Stimulated activated CD8-positive, alpha-beta memory T cell treated with anti-CD3 and anti-CD28 coated beads, Interleukin-2, amount 100 ng/mL, for 48 hours (primary cell): ENCODE measurements around the gene THADA.

Experiments
- DNase-seq, 2 donors: peaks; one replicate each; pipeline ENCODE4 v3.0.0-alpha.2; 2020; ENCODE audit warnings: low read depth in 2 of 2

THADA gene

DNA sequence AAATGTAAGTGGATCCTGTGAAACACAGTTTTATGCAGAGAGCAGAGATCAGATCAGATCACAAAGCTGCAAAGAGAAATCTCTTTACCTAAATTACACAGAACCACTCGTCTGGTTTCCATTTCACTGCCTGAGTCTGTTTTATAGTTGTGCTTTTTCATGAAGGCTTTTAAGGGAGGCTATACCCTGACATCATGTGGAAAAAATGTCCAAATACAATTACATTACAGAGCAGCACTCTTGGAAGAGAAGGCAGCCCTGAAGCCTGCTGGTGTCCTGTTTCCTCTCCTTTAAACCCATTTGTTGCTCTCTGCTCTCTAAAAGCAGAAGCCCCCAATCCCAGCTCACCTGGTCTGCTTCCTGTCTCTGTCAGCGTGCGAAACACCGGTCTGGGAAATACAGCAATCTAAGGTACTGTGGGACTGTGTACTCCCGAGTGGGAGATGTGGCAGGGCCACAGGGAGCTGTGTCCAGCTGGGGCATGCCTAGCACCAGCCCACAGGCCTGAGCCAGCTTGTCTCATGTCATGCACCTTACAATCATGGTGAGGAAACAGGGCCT, 344.6 kb downstream of the THADA start:
- DNase-seq = no peak

DNA sequence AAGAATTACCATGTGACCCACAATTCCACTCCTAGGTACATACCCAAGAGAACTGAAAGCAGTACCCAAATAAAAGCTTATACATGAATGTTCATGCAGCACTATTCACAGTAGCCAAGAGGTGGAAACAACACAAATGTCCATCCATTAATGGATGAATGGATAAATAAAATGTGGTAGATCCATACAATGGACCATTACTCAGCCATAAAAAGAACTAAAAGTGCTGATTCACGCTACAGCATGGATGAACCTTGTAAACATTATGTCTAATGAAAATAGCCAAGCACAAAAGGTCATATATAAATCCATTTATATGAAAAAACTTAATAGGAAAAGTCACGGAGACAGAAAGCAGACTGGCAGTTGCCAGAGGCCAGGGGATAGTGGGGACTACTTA, 345.8 kb downstream of the THADA start:
- no peak for DNase-seq

DNA sequence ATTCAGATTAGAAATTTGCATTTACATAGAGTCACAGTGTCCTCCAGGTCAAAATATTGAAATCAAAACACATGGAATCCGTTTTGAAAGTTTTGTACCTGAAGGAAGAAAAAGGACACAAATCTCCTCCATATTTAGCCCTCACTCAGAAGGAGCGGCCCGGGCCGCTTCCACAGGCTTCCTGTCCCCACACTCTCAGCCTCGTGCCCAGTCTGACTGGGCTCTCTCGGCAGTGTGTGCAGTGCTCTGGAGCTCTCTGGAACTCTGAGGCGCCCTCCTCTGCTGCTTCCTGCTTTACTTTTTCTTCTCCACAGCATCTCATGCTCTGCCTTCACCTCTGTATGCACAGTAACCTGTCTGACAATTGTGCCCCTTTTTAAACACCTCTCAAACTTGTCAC, 347.2 kb downstream of the THADA start:
- DNase-seq = no peak

DNA sequence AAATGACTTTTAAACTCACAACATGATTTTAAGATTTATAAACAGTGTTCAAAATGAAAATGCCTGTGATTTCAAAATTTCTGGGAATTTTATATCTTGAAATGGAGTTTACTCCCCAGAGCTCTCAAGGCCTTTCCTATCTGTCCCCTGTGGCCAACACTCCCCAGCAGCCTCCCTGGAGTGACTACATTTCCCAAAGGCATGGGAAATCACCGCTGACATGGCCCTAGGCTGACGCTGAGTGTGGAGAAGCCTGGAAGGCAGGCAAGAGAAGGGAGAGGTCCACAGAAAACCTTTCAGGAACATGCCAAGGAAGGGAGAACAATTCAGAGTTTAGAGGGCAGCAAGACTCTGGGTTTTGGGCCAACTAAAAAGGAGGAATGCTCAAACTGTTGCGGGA, 349.2 kb downstream of the THADA start:
- no peak for DNase-seq

DNA sequence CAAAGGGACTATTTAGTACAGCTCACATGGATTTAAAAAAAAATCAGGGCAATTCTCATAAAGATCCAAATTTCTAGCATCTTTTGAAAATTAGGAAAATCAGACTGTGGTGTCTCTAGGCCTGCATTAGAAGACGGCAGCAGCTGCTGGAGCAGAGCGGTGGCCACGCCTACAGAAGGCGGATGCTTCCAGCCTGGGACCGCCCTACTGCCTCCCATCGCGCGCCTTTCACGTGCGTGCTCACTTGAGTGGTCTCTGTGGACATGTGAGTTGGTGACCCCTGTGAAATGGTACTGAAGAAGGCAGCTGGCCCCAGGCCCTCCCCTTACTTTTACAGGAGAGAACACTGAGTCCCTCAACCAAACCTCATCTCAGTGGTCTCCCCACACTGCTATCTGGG, 354.3 kb downstream of the THADA start:
- no peak for DNase-seq

DNA sequence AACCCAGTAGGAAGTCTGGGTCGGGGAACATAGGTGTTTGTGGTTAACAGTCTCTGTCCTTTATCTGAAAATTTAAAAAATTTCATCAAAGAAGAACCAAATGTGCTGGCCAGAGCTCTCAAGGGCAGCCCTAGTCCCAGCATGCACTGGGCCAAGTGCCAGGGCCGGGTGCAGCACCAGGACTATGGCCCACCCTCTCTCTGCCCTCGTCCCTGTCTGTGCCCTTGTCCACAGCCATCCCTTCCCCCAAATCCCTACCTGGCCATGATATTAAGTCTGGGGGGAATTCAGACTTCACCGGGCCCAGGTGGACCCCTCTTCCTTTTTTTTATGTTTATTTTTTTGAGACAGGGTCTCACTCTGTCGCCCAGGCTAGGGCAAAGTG, 355.1 kb downstream of the THADA start:
- no peak for DNase-seq

DNA sequence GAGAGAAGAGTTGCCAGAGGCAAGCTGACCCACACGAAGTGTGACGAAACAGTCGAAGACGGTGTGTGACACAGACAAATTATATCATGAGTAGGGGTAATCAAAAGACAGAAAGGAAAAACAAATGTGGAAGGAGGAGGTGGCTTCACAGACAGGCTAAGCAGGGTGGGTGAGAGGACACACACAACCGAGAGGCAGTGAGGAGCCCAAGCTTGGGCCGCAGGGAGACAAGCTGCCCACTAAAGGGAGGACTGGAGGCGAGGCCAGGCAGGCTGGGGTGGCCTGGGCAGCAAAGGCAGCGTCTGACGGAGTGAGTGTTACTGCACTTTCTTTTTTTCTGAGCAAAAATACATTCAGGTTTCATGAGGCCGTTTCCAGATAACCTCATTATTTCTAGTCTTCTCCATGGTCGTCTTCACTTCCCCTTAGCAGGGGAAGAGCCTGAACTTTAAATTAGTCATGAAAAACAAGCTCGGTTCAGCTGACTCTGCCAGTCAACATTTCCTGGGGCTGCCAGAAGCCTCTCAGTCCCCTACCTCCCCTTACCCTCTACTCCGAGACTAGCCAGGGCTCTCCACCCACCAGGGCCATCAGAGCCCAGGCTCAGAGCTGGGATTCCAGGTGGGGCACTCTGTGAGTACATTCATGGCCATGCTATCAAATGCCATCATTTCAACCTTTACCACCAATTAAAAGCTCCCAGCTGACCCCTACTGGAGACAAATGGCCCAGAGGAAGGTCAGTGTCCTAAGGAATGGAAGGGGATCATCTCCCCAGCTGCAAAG, 355.7 kb downstream of the THADA start:
- no peak for DNase-seq

DNA sequence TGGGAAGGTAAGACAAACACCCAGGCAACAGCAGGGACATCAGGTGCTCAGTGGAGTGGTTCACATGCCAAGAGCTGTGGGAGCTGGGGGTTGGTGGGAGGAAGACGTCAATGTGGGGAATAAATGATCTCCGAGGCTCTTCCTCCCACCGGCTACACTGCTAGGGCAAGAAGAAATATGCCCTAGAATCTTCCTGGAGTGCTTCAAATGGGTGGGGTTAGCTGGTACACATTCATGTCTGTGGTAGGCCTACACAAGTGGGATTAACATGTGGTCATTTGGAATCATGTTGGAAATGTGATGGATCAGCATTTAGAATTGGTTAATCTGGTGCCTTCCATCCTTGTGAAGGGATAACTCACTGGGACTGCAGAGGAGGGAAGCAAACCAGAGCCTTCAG, 357.0 kb downstream of the THADA start:
- DNase-seq = no peak

DNA sequence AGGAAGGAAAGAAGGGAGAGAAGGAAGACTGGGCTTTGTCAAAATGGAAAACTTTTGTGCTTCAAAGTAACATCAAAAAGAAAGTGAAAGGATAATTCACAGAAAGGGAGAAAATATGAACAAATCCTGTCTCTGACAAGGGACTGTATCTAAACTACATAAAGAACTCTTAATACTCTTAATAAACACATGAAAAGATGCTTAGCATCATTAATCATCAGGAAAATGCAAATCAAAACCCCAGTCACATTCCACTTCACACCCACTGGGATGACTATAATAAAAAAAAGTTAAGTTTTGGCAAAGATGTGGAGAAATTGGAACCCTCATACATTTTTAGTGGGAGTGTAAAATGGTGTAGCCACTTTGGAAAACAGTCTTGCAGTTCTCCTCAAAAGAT, 357.7 kb downstream of the THADA start:
- no peak for DNase-seq

DNA sequence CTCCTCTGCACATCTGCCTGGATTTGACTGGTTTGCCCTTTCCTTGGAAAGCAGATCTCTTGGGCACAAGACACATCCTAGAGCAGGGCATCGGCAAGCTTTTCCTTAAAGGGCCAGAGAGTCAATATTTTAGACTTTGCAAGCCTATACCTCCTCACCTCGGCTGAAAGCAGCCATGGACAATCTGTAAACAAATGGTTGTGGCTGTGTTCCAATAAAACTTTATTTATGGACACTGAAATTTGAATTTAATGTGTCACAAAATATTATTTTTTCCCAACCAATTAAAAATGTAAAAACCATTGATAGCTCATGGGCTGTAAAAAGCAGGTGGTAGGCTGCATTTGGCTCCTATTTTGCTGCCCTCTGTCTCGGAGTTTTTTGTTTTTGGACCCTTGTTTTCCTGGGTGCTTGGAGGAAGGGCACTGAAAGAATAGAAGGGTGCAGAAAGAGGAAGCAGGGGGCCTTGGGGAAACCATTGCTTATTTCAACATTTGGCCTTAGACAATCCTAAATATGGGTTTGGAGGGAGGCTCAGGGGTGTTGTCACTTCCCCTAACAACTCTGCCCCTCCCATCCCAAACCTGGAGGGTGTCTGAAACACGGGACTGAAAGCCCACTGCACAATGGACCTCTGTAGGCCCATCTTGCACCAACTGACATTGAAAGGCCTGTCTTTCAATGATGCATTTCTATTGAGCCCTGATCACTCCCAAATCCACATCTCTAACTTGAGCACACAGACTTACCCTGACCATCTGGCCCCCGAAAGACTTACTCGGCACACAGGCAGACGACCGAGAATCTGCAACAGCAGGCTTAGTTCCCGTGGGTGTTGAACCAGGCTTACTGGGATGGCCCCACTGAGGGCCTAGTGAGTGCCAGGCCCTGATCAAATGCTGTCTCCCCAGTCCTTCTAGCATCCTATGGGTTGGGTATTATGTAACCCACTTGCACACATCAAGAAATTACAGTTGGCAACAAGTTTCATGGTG, 362.3 kb downstream of the THADA start:
- no peak for DNase-seq

DNA sequence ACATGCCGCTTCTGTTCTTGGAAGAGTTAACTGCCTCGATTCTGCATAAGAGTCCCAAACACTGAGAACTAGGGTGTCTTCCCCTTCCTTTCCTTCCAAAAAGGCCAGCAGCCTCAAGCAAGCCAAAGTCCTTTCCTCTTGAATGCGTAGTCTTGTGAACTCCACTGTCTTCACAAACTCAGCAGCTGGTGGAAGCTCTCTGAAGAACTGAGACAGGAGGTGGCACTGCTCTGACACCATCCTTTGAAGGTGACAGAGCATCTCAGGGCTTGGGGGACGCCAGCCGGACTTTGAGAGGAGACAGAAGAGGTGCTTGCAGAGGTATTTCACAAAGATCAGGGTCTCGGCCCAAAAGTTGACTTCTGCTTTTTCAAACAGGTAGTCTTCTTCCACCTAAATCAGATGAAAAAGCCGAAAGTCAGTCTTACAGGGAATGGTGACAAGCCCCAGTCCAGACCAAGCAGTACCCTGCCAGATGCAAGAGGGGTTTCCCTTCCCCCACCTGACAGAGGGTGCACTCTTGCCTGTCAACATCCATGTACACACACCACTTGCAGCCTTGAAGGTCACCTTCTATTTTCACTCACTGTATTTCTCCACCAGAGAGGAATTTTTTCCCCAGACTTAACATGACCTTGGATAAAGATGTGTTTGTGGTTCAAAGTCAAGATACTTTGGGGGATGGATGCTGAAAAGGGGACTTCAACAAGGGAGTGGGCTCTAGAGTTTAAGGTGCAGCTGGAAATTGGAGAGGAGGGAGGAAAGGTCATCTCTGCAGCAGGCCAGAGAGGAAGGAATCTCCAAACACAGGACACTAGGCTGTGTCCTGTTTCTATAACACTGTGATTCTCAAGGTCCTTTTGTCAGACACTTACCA, 364.6 kb downstream of the THADA start:
- DNase-seq = no peak

DNA sequence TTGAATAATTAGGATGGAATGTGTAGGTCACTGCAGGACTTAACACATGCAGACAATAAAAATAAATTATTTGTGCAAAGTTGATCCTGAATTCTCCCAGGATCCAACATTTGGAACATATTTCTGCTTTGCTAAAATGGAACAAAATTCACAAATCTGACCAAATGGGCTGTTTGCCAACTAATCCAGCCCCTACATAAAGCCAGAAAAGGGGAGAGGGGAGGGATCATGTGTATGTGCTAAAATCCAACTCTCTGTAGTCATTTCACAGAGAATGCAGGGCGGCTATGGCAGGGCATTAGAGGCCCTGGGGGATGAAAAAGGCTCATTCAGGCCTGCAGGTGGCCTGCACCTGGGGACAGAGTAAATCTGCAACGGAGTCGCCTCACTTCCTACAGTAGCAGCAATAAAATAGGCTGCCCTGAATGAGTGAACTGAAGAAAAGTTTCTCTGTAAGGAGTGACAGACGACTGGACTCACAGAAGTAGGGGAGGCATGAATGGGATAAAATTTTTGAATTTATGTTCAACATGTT, 365.4 kb downstream of the THADA start:
- DNase-seq = no peak

DNA sequence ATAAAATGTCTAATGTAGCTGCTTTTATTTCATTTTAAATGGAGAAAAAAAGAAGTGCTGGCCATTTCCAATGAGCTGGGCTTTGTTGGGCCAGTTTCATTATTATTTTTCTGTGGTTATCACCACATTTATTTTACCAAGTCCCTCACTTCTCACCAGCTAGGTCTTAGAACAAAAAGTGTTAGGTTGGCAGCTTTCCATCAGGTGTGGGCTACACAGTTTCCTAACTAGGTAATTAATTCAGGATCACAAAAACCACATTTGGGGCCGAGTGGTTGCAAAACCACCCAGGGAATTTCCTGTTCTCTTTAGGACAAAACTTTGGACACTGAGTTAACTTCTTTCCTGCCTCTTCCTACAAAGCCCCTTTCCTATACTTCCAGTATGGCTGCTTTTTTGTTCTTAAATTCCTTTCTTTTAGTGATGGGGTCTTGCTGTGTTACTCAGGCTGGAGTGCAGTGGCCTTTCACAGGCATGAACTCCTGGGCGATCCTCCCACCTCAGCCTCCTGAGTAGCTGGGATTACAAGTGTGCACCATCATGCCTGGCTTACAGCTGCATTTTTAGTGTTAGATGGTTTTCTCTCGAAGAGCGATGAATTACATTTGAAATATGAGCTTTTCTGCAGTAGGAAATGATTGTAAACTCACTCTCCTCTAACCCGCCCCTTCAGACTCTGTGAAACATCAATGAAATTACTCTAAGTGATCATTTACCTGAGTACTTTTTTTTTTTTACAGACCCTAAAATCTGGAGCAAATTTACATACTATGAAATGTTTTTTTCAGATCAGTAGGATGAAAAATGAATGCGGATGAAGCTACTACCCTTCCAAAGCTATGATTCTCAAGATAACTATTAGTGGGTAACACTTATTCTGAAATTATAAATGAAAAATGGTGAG, 366.8 kb downstream of the THADA start:
- DNase-seq = no peak

DNA sequence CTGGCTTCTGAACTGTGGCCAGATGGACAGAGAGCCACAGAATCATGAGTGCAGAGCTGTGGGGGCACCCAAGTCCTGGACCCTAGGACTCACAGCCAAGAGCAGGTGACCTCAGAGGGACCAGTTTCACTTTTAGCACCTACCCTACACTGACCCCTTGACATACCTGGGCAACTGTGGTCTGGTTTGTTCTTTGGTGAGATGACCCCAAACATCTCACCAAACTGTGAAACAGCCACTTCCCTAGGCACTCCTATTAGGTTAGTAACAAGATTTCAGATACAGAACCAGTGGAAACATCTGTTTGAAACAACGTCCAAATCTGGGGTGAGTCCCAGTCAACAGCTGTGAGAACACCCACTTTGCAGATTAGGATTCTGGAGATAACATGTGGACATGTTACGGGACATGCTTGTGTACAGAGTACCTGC, 367.5 kb downstream of the THADA start:
- DNase-seq = no peak

DNA sequence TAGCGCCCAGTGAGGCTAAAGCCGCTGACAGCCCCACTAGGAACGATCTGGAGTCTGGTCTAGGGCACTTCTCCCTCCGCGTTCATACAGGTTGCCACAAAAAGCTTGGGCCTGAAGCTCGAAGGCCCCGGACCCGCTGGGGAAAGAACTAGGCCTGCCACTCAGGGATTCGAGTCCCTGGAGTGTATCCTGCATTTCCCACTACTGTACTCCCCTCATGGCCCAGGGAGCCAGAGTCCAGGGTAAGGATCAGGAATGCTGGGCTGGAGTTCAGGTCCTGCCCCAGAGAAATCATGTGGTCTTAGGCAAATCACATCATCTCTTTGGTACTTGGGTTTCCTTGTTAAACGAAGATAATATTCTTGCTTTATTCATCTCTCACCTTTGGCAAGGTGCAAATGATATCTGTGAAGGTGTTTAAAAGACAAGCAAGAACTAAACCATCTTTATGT, 368.0 kb downstream of the THADA start:
- DNase-seq = no peak

DNA sequence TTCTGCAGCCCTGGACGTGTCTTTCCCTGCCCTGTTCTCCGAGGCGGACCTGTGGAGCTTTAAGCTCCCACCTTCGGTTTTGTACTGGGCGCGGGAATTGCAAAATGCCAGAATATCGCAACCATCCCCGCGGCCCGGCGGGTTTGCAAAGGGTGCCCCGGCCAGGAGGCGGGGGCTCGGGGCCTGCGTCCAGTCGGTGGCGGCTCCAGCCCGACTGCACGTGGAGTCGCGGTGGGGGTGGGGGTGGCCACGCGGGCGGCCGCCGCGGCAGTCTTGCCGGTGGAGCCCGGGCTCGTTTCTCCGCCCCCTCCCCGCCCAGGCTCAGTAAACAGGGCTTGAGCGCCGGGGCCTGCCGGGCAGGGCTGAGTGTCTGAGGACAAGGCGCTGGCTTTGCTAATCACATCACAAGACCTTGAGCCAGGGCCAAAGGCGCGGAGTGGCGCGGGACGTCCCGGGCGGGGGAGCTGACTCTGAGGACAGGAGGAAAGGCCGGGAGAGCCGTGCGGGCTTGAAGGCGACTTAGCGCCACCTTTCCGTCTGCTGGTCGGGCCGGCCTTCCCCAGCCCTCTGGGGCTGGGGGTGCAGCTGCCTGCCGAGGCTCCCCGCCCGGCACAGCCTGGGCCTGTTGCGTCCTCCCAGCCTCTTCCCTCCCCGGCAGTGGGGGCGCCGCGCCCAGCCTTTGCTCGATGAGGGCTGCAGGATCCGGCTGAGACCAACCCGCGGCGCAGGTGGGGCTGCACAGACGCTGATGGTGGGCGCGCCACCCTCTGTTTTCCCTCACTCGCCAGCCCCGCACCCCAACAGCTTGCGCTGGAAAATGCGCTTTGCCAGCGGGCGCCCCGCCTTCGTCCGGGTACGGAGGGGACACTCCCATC, 368.6 kb downstream of the THADA start:
- DNase-seq = peak; percentile 48 to 52

DNA sequence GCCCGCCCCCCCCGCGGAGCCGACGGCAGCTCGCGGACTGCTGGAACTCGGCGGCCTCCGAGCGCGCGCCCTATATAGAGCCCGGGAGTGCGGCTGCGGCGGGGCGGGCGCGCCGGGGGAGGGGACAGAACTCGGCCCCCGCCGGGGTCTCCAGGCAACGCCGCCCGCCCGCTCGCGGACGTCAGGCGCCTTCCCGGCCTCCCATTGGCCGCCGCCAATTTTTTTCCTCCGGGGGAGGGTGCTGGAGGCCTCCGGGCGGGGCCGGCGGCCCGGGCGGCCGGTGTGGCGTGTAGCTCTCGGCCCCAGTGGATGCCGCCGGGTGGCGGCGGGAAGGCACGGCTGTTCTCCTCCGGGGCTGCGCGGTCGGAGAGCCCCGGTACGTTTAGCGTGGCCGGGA, 369.3 kb downstream of the THADA start, which contains the start of gene ZFP36L2:
Gene ZFP36L2, minus strand, starts transcription at position 49 of the 397 bp plus-strand sequence. CDS start 291 bp downstream, outside the sequence.
- peak; percentile 91 to 95 for DNase-seq

DNA sequence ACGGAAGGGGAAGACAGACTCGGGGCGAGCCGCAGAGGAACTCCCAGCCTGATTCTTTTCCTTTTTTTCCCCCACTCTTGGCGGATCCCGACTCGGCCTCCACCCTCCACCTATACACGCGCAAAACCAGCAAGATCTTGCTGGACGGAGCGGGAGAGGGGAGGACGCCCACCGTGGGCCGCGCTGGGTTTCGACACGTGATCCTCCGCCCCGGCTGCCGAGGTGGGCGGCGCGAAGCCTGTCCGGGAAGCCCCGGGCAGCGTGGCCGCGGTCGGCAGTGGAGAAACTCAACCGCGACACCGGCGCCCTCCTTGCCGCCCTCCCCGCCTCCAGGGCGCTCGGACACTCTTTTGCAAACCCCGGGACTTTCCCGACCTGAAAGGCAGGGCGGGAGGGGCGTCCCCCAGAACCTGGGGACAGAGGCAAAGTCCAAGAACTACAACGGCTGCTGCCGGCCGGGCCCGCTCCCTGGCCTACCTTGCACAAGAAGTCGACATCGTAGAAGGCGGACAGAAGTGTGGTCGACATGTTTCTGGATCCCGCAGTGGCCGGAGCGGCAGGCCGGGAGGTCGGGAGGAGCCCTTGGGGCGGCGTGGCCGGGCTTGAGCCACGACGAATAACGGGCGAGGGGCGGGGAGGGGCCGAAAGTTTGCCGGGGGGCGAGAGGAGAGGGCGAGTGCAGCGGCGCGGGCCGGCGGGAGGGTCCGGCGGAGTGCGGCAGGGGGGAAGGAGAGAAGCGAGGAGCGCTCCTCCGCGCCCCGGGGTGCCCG, 369.9 kb downstream of the THADA start:
- peak; percentile 64 to 74 for DNase-seq
